SK-N-SH (cell line): ENCODE measurements around the gene ATP1B1. TPM values are rescaled to one million over a fixed set of nuclear protein-coding genes. Genes with fewer than 3 reads are reported as not detected.

ENCODE experiments used
- CTCF ChIA-PET: fragments of 300-600, 350-600 bp; formaldehyde crosslinking; extraction: SDS; loops from one replicate; lab custom pipeline; 2021; lab: Yijun Ruan, JAX
- POLR2A ChIA-PET: fragments of 350-600 bp; sonication (Branson Sonifier 250); formaldehyde crosslinking; extraction: SDS; loops from one replicate; lab custom pipeline; 2020; ENCODE audit warnings: antibody characterized with exemption, inconsistent platforms; lab: Yijun Ruan, JAX
- DNase-seq: peaks from one replicate; pipeline ENCODE4 v3.0.0; 2012
- H2AFZ ChIP-seq: fragments of 200-600 bp; sonication (generic); 2 replicates; pipeline ENCODE4 v1.8.1; 2016; ENCODE audit warnings: antibody characterized with exemption, mild to moderate bottlenecking, low read depth
- H3F3A ChIP-seq: fragments of 200-600 bp; sonication (generic); replicated peaks from 2 replicates; pipeline ENCODE3; 2016; ENCODE audit warnings: antibody characterized with exemption, mild to moderate bottlenecking; ENCODE audit not compliant: insufficient read depth
- H3K27ac ChIP-seq, 2 experiments: fragments of 200-500 bp in 1 of 2; fragments of 200-600 bp in 1 of 2; sonication (Bioruptor generic) in 1 of 2; sonication (generic), shearing (Covaris generic) in 1 of 2; 2 replicates each; pipeline versions ENCODE4 v1.5.1 to v1.6.1; 2014 to 2016; ENCODE audit warnings: low read depth in 2 of 2, inconsistent platforms in 1 of 2, low read length in 1 of 2, mild to moderate bottlenecking in 1 of 2, mixed read lengths in 1 of 2
- H3K27me3 ChIP-seq: fragments of 200-600 bp; sonication (generic), shearing (Covaris generic); 2 replicates; pipeline ENCODE4 v1.6.1; 2016; ENCODE audit warnings: mixed run types; ENCODE audit not compliant: insufficient read depth
- H3K36me3 ChIP-seq, 2 experiments: fragments of 200-500 bp in 1 of 2; fragments of 200-600 bp in 1 of 2; sonication (Bioruptor generic) in 1 of 2; sonication (generic) in 1 of 2; replicated peaks in 1 of 2; 2 replicates each; pipeline versions ENCODE3 to v1.5.1; 2014 to 2016; ENCODE audit warnings: low read length in 1 of 2, mild to moderate bottlenecking in 1 of 2; ENCODE audit not compliant: insufficient read depth in 2 of 2, control insufficient read depth in 1 of 2
- H3K4me1 ChIP-seq, 2 experiments: fragments of 200-500 bp in 1 of 2; fragments of 200-600 bp in 1 of 2; sonication (Bioruptor generic) in 1 of 2; sonication (generic), shearing (Covaris generic) in 1 of 2; 2 replicates each; pipeline versions ENCODE4 v1.5.1 to v1.6.1; 2014 to 2016; ENCODE audit warnings: low read depth in 1 of 2, low read length in 1 of 2, mixed run types in 1 of 2; ENCODE audit not compliant: insufficient read depth in 2 of 2, control insufficient read depth in 1 of 2
- H3K4me2 ChIP-seq: fragments of 200-600 bp; sonication (generic), shearing (Covaris generic); 2 replicates; pipeline ENCODE4 v1.6.1; 2017; ENCODE audit warnings: mixed run types
- H3K4me3 ChIP-seq, 2 experiments: fragments of 200-500 bp in 1 of 2; fragments of 200-600 bp in 1 of 2; sonication (Bioruptor generic) in 1 of 2; sonication (generic), shearing (Covaris generic) in 1 of 2; 2 replicates each; pipeline versions ENCODE4 v1.5.1 to v1.8.1; 2014 to 2016; ENCODE audit warnings: low read depth in 2 of 2, inconsistent platforms in 1 of 2, low read length in 1 of 2, mild to moderate bottlenecking in 1 of 2, mixed read lengths in 1 of 2, moderate library complexity in 1 of 2
- H3K79me2 ChIP-seq: fragments of 200-600 bp; sonication (generic); 2 replicates; pipeline ENCODE4 v1.8.1; 2017; ENCODE audit warnings: mild to moderate bottlenecking; ENCODE audit not compliant: insufficient read depth
- H3K9ac ChIP-seq: fragments of 200-600 bp; sonication (generic); 2 replicates; pipeline ENCODE4 v1.6.1; 2017; ENCODE audit warnings: mixed run types
- H3K9me2 ChIP-seq: fragments of 200-600 bp; sonication (generic); 2 replicates; pipeline ENCODE4 v1.6.1; 2017; ENCODE audit warnings: mixed run types
- H3K9me3 ChIP-seq: fragments of 200-600 bp; sonication (generic); 2 replicates; pipeline ENCODE4 v1.6.1; 2017; ENCODE audit warnings: mixed run types, mild to moderate bottlenecking, moderate library complexity
- H4K20me1 ChIP-seq: fragments of 200-600 bp; sonication (generic); 2 replicates; pipeline ENCODE4 v1.6.1; 2017; ENCODE audit warnings: mild to moderate bottlenecking, mixed run types; ENCODE audit not compliant: insufficient read depth
- GABPA ChIP-seq: IDR thresholded peaks from 2 replicates; pipeline ENCODE4 v1.4.0; 2012; ENCODE audit warnings: low read depth, mild to moderate bottlenecking
- GATA2 ChIP-seq: sonication (generic); formaldehyde crosslinking; IDR thresholded peaks from 2 replicates; pipeline ENCODE4 v1.5.0; 2020; ENCODE audit warnings: mild to moderate bottlenecking, missing genetic modification reagents
- JUND ChIP-seq: IDR thresholded peaks from 2 replicates; pipeline ENCODE4 v1.4.0; 2012
- RAD21 ChIP-seq: IDR thresholded peaks from 2 replicates; pipeline ENCODE4 v1.6.1; 2012; ENCODE audit warnings: mild to moderate bottlenecking, low read length
- YY1 ChIP-seq: IDR thresholded peaks from 2 replicates; pipeline ENCODE4 v1.4.0; 2012; ENCODE audit warnings: low read depth, mild to moderate bottlenecking
- WGBS: methylation state at CpG from one replicate; pipeline ENCODE4 v1.1.6; 2017; ENCODE audit warnings: low lambda C conversion rate; 5-methylcytosine and 5-hydroxymethylcytosine counted together
- polyA plus RNA-seq, 3 experiments: library from polyadenylated mRNA; depleted of rRNA; stranded (reverse); fragments of >200 nt; gene quantifications; 2 replicates each; pipeline ENCODE4 v1.2.3, GENCODE V29; 2012
- TF ChIP-seq, protein P1 (sequence below): IDR thresholded peaks from 2 replicates; pipeline ENCODE4 v1.4.0; 2012; ENCODE audit warnings: low read depth, borderline replicate concordance
- TF ChIP-seq, protein P2 (sequence below): fragments of 200-600 bp; sonication (generic); IDR thresholded peaks from 2 replicates; pipeline ENCODE4 v1.6.1; 2017; ENCODE audit warnings: antibody characterized with exemption, mild to moderate bottlenecking, moderate library complexity

ATP1B1 gene
- polyA plus RNA-seq, 1 of the 3 experiments (the other 2 are of a cell fraction): 49.5 TPM

DNA sequence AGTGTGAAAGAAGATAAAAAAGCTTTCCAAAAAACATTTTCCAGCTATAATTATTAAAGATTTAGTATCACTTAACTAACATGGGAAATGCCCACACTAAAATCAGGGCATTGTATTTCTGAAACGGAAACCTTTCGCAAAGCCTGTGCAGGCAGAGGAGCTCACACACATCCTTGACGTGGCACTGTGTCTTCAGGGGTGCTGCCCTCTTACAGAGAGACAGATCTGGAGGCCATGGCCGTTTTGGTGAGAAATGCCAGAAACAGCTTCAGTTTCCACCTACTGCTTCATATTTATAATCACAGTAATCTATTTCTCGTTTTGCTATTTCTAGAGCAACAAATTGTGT, 26.7 kb downstream of the ATP1B1 start:
- Histone ChIP-seq H3K9me2 (no peaks in the 10 kb centered on the region), H3K9me3 (no peaks in the 10 kb centered on the region), H3K4me3 (no peak overlapping the region), H3K79me2 (peaks cover 6% of the 10 kb centered on the region; the same call in 1 of the 2 replicates), H4K20me1 (no peaks in the 10 kb centered on the region), H3K27me3 (no peaks in the 10 kb centered on the region), H3K4me2 (no peak overlapping the region), H2AFZ (no peak overlapping the region)
- no peak for DNase-seq
- 91% methylated on average over 5 of the region's 5 CpGs for WGBS
- TF ChIP-seq GATA2 (CRISPR knock-in tag): no peak
- TF ChIP-seq, all 33 proteins: peak for 0
- H3F3A ChIP-seq: peaks cover 15% of the 10 kb centered on the region
- POLR2A ChIA-PET: no interaction called here
- peaks cover 51 to 72% of the 10 kb centered on the region in 2 experiments for H3K36me3 ChIP-seq
- CTCF ChIA-PET: interaction anchor here (1.7 to 2.5 kb wide), 2 partner anchors 21 to 530 kb away, joined by 8 read pairs; no protein-coding TSS in a partner anchor
- H3K27ac ChIP-seq: peak overlapping the region in 1 of 2 experiments; percentile 34; a peak in 2 of 4 replicates
- H3K9ac ChIP-seq: no peak overlapping the region
- H3K4me1 ChIP-seq: peaks cover 0 to 5% of the 10 kb centered on the region in 2 experiments; a peak in 2 of 4 replicates

DNA sequence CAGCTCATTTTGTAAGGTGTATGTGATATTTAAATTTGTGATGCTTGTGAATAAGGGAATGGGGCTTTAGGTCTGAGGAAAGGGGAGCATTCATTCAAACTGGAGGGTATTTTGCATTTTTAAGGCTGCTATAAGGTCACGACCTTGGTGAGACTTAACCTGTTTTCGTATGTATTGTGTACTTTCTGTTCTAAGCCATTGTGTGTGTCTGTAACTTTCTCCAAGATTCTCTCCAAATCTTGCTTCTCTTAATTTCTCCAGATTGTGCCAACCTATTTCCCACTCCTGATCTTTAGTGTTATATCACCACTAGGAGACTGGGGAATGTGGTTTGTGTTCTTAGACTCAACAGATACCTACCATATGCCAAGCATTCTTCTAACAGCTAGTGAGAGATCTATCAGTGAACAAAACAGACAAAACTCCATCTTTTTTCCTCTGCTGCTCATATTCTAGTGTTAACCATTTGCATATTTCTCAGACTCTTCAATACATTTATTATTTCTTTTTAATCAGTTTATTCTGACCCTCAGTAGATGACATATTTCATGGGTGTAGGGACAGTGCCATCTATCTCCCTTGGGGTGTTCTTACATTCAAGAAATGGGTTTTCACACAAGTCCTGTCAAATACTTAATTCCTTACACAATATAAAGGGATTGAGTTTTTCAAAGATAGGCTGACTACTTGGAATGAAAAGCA, 27.5 kb downstream of the ATP1B1 start:
- peak overlapping the region in 1 of 2 experiments; percentile 68; a peak in 2 of 4 replicates for H3K27ac ChIP-seq
- H3K4me3 ChIP-seq: no peak overlapping the region
- peaks cover 6% of the 10 kb centered on the region; the same call in 1 of the 2 replicates for H3K79me2 ChIP-seq
- H3K36me3 ChIP-seq: peaks cover 44 to 65% of the 10 kb centered on the region in 2 experiments
- H3K9ac ChIP-seq: no peak overlapping the region
- H4K20me1 ChIP-seq: no peaks in the 10 kb centered on the region
- no peak for TF ChIP-seq GABPA
- TF ChIP-seq, protein P1, sequence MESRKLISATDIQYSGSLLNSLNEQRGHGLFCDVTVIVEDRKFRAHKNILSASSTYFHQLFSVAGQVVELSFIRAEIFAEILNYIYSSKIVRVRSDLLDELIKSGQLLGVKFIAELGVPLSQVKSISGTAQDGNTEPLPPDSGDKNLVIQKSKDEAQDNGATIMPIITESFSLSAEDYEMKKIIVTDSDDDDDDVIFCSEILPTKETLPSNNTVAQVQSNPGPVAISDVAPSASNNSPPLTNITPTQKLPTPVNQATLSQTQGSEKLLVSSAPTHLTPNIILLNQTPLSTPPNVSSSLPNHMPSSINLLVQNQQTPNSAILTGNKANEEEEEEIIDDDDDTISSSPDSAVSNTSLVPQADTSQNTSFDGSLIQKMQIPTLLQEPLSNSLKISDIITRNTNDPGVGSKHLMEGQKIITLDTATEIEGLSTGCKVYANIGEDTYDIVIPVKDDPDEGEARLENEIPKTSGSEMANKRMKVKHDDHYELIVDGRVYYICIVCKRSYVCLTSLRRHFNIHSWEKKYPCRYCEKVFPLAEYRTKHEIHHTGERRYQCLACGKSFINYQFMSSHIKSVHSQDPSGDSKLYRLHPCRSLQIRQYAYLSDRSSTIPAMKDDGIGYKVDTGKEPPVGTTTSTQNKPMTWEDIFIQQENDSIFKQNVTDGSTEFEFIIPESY: no peak
- TF ChIP-seq JUND: no peak
- TF ChIP-seq YY1: no peak
- TF ChIP-seq RAD21: peak; percentile 58
- TF ChIP-seq, protein P2, sequence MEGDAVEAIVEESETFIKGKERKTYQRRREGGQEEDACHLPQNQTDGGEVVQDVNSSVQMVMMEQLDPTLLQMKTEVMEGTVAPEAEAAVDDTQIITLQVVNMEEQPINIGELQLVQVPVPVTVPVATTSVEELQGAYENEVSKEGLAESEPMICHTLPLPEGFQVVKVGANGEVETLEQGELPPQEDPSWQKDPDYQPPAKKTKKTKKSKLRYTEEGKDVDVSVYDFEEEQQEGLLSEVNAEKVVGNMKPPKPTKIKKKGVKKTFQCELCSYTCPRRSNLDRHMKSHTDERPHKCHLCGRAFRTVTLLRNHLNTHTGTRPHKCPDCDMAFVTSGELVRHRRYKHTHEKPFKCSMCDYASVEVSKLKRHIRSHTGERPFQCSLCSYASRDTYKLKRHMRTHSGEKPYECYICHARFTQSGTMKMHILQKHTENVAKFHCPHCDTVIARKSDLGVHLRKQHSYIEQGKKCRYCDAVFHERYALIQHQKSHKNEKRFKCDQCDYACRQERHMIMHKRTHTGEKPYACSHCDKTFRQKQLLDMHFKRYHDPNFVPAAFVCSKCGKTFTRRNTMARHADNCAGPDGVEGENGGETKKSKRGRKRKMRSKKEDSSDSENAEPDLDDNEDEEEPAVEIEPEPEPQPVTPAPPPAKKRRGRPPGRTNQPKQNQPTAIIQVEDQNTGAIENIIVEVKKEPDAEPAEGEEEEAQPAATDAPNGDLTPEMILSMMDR: peak; percentile 46
- TF ChIP-seq, all 33 proteins: peak for 2
- H3F3A ChIP-seq: peaks cover 10% of the 10 kb centered on the region
- no peak overlapping the region for H3K4me2 ChIP-seq
- no peaks in the 10 kb centered on the region for H3K9me3 ChIP-seq
- no peaks in the 10 kb centered on the region for H3K27me3 ChIP-seq
- no peak for DNase-seq
- ChIA-PET POLR2A (no interaction called here), CTCF (interaction anchor here (0.6 to 2.5 kb wide), 3 partner anchors 13 to 530 kb away, joined by 3 to 8 read pairs (median 8); no protein-coding TSS in a partner anchor)
- 89% methylated on average over 2 of the region's 2 CpGs for WGBS
- H2AFZ ChIP-seq: no peak overlapping the region
- H3K9me2 ChIP-seq: no peaks in the 10 kb centered on the region
- H3K4me1 ChIP-seq: peaks cover 0 to 5% of the 10 kb centered on the region in 2 experiments; a peak in 2 of 4 replicates
